Measurements from ENCODE around the gene ZBTB44.

ZBTB44 gene

DNA sequence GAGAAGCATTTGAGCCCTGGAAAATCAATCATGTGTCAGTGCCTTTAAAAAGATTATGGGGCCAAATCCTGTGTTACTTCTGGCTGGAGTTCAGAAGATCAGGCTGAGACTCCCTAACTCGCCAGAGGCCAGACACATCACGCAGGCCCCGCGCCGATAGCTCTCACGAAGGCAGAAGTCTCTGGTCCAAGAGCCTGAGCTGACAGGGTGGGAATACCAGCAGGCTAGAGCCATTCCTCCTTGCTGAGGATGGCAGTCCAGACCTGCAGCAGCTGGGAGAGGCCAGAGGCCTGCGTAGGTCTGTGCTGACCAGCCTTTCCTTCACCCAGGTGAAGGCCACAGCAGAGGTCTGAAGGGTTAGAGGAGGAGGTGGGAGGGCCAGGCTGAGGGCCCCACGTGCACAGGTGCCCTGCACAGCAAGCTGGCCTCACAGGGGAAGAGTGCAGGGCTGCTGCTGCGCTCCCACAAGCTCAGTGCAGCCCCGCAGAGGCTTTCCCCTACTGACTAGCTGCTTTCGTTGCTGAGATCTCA lies 102.2 kb downstream of the ZBTB44 start:
- no peak overlapping the region for H4K5ac ChIP-seq (ENCODE audit: low read length)
- H3K4me1 ChIP-seq (ENCODE audit: control insufficient read depth, low read depth, low read length) = no peaks in the 10 kb centered on the region
- H3K4me2 ChIP-seq (ENCODE audit: low read length) = no peak overlapping the region
- H2BK120ac ChIP-seq (ENCODE audit: low read depth, low read length) = no peak overlapping the region
- no peak overlapping the region for H3K4me3 ChIP-seq (ENCODE audit: low read length)
- H2BK5ac ChIP-seq (ENCODE audit: low read length) = no peak overlapping the region
- DNase-seq = no peak
- H3K4ac ChIP-seq (ENCODE audit: low read depth, low read length) = no peak overlapping the region
- no CpG with 5 or more reads among the region's 11 CpGs for WGBS (ENCODE audit: extremely low coverage, insufficient coverage, low lambda C conversion rate)
- H2AK5ac ChIP-seq (ENCODE audit: low read length) = no peak overlapping the region
- no peak overlapping the region for H2BK15ac ChIP-seq (replicated peaks; ENCODE audit: low read depth)
- H3K56ac ChIP-seq (ENCODE audit: low read length) = no peak overlapping the region
- no peak overlapping the region for H3K27ac ChIP-seq (ENCODE audit: low read depth, low read length)
- H3K79me1 ChIP-seq (ENCODE audit: low read length) = no peaks in the 10 kb centered on the region
- no peak overlapping the region for H3K23ac ChIP-seq (ENCODE audit: low read length)
- no peaks in the 10 kb centered on the region for H3K36me3 ChIP-seq (ENCODE audit: control insufficient read depth, insufficient read depth, low read length)
- H3K79me2 ChIP-seq (ENCODE audit: control insufficient read depth, insufficient read depth, low read length) = no peaks in the 10 kb centered on the region
- H3K18ac ChIP-seq (ENCODE audit: low read length) = no peak overlapping the region
- H4K8ac ChIP-seq (ENCODE audit: low read depth, low read length) = no peak overlapping the region
- no peak overlapping the region for H3K9ac ChIP-seq (ENCODE audit: low read length)
- no peaks in the 10 kb centered on the region for H3K27me3 ChIP-seq (ENCODE audit: insufficient read depth, low read length, poor library complexity)

GRCh38 chr11:130211781-130212401 lies 102.8 kb downstream of the ZBTB44 start:
- H4K5ac ChIP-seq (ENCODE audit: low read length) = no peak overlapping the region
- no peaks in the 10 kb centered on the region for H3K79me2 ChIP-seq (ENCODE audit: control insufficient read depth, insufficient read depth, low read length)
- no peak overlapping the region for H3K18ac ChIP-seq (ENCODE audit: low read length)
- no peak overlapping the region for H4K8ac ChIP-seq (ENCODE audit: low read depth, low read length)
- no peak overlapping the region for H3K4me2 ChIP-seq (ENCODE audit: low read length)
- H2BK120ac ChIP-seq (ENCODE audit: low read depth, low read length) = no peak overlapping the region
- no peaks in the 10 kb centered on the region for H3K36me3 ChIP-seq (ENCODE audit: control insufficient read depth, insufficient read depth, low read length)
- H3K27ac ChIP-seq (ENCODE audit: low read depth, low read length) = no peak overlapping the region
- no peak for DNase-seq
- H3K4ac ChIP-seq (ENCODE audit: low read depth, low read length) = no peak overlapping the region
- H2BK5ac ChIP-seq (ENCODE audit: low read length) = no peak overlapping the region
- H3K27me3 ChIP-seq (ENCODE audit: insufficient read depth, low read length, poor library complexity) = no peaks in the 10 kb centered on the region
- no peak overlapping the region for H3K56ac ChIP-seq (ENCODE audit: low read length)
- H3K9ac ChIP-seq (ENCODE audit: low read length) = no peak overlapping the region
- no peak overlapping the region for H2AK5ac ChIP-seq (ENCODE audit: low read length)
- H2BK15ac ChIP-seq (replicated peaks; ENCODE audit: low read depth) = no peak overlapping the region
- no peaks in the 10 kb centered on the region for H3K79me1 ChIP-seq (ENCODE audit: low read length)
- H3K4me3 ChIP-seq (ENCODE audit: low read length) = no peak overlapping the region
- WGBS (ENCODE audit: extremely low coverage, insufficient coverage, low lambda C conversion rate) = no CpG with 5 or more reads among the region's 19 CpGs
- H3K4me1 ChIP-seq (ENCODE audit: control insufficient read depth, low read depth, low read length) = no peaks in the 10 kb centered on the region
- H3K23ac ChIP-seq (ENCODE audit: low read length) = no peak overlapping the region

DNA sequence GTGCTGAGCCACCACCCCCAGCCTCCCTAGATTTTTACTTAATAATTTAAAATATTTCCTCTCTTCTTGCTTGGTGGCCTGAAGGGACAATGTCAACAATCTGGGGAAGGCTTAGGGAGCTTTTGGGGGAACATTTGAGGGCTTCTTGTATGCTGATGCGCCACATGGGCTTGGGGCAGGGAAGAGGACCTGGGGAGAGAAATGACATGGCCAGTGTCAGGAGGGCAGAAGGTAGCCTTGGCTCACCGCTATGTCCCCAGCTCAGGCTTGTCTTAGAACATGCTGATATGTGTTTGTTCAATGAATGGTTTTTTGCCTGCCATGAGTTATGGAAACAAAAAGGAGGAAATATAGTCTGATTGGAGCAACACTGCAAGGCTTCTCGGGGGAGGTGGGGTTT lies 103.6 kb downstream of the ZBTB44 start:
- H3K27me3 ChIP-seq (ENCODE audit: insufficient read depth, low read length, poor library complexity) = no peaks in the 10 kb centered on the region
- no peaks in the 10 kb centered on the region for H3K79me2 ChIP-seq (ENCODE audit: control insufficient read depth, insufficient read depth, low read length)
- WGBS (ENCODE audit: extremely low coverage, insufficient coverage, low lambda C conversion rate) = no CpG with 5 or more reads among the region's 3 CpGs
- no peak overlapping the region for H3K18ac ChIP-seq (ENCODE audit: low read length)
- no peaks in the 10 kb centered on the region for H3K79me1 ChIP-seq (ENCODE audit: low read length)
- no peak overlapping the region for H4K5ac ChIP-seq (ENCODE audit: low read length)
- no peaks in the 10 kb centered on the region for H3K36me3 ChIP-seq (ENCODE audit: control insufficient read depth, insufficient read depth, low read length)
- H3K9ac ChIP-seq (ENCODE audit: low read length) = no peak overlapping the region
- no peak overlapping the region for H3K4me3 ChIP-seq (ENCODE audit: low read length)
- H3K27ac ChIP-seq (ENCODE audit: low read depth, low read length) = no peak overlapping the region
- H3K4ac ChIP-seq (ENCODE audit: low read depth, low read length) = no peak overlapping the region
- no peak overlapping the region for H4K8ac ChIP-seq (ENCODE audit: low read depth, low read length)
- H3K4me2 ChIP-seq (ENCODE audit: low read length) = no peak overlapping the region
- no peaks in the 10 kb centered on the region for H3K4me1 ChIP-seq (ENCODE audit: control insufficient read depth, low read depth, low read length)
- no peak overlapping the region for H2AK5ac ChIP-seq (ENCODE audit: low read length)
- no peak overlapping the region for H3K56ac ChIP-seq (ENCODE audit: low read length)
- no peak overlapping the region for H2BK5ac ChIP-seq (ENCODE audit: low read length)
- no peak for DNase-seq
- no peak overlapping the region for H3K23ac ChIP-seq (ENCODE audit: low read length)
- no peak overlapping the region for H2BK15ac ChIP-seq (replicated peaks; ENCODE audit: low read depth)
- H2BK120ac ChIP-seq (ENCODE audit: low read depth, low read length) = no peak overlapping the region

DNA sequence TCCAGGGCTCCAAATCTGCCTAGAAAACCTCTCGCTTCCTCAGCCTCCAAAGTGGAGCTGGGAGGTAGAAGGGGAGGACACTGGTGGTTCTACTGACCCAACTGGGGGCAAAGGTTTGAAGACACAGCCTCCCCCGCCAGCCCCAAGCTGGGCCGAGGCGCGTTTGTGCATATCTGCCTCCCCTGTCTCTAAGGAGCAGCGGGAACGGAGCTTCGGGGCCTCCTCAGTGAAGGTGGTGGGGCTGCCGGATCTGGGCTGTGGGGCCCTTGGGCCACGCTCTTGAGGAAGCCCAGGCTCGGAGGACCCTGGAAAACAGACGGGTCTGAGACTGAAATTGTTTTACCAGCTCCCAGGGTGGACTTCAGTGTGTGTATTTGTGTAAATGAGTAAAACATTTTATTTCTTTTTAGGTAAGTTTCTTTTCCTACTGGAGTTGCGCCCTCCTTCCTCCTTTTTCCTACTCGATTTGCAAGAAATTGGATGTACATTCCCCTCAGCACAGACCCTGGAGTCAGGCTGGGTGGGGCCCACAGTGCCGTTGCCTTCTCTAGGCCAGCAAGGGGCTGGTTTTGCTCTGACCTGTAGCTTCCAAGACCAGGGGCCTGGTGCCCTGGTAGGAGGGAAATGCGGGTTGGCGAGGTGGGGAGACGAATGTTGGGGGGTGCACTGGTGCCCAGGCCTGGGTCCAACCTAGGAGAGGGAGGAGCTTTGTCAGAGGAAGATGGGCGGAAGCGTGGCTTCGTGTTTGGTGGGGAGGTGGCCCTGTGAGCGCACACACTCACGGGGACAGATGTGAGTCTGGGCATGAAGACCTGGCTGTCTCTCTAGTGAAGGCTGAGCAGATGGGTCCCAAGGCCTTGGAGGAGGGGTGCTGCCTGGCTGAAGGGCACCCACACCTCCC lies 104.5 kb downstream of the ZBTB44 start:
- Histone ChIP-seq H3K27me3 (ENCODE audit: insufficient read depth, low read length, poor library complexity) (no peaks in the 10 kb centered on the region), H3K18ac (ENCODE audit: low read length) (no peak overlapping the region), H3K4ac (ENCODE audit: low read depth, low read length) (no peak overlapping the region), H3K56ac (ENCODE audit: low read length) (no peak overlapping the region), H3K79me1 (ENCODE audit: low read length) (no peaks in the 10 kb centered on the region), H4K8ac (ENCODE audit: low read depth, low read length) (no peak overlapping the region), H2BK15ac (replicated peaks; ENCODE audit: low read depth) (no peak overlapping the region), H3K79me2 (ENCODE audit: control insufficient read depth, insufficient read depth, low read length) (no peaks in the 10 kb centered on the region), H3K4me3 (ENCODE audit: low read length) (no peak overlapping the region), H3K23ac (ENCODE audit: low read length) (no peak overlapping the region), H3K36me3 (ENCODE audit: control insufficient read depth, insufficient read depth, low read length) (no peaks in the 10 kb centered on the region), H2BK120ac (ENCODE audit: low read depth, low read length) (no peak overlapping the region), H4K5ac (ENCODE audit: low read length) (no peak overlapping the region), H2AK5ac (ENCODE audit: low read length) (no peak overlapping the region), H3K4me2 (ENCODE audit: low read length) (no peak overlapping the region), H2BK5ac (ENCODE audit: low read length) (no peak overlapping the region), H3K9ac (ENCODE audit: low read length) (no peak overlapping the region), H3K27ac (ENCODE audit: low read depth, low read length) (no peak overlapping the region), H3K4me1 (ENCODE audit: control insufficient read depth, low read depth, low read length) (no peaks in the 10 kb centered on the region)
- no CpG with 5 or more reads among the region's 23 CpGs for WGBS (ENCODE audit: extremely low coverage, insufficient coverage, low lambda C conversion rate)
- no peak for DNase-seq

- Histone ChIP-seq H3K56ac (ENCODE audit: low read length) (no peak overlapping the region), H3K79me2 (ENCODE audit: control insufficient read depth, insufficient read depth, low read length) (no peaks in the 10 kb centered on the region), H4K5ac (ENCODE audit: low read length) (no peak overlapping the region), H2BK15ac (replicated peaks; ENCODE audit: low read depth) (no peak overlapping the region), H3K9ac (ENCODE audit: low read length) (no peak overlapping the region), H3K4ac (ENCODE audit: low read depth, low read length) (no peak overlapping the region), H3K23ac (ENCODE audit: low read length) (no peak overlapping the region), H2BK120ac (ENCODE audit: low read depth, low read length) (no peak overlapping the region), H3K4me1 (ENCODE audit: control insufficient read depth, low read depth, low read length) (no peaks in the 10 kb centered on the region), H3K4me3 (ENCODE audit: low read length) (no peak overlapping the region), H4K8ac (ENCODE audit: low read depth, low read length) (no peak overlapping the region), H3K4me2 (ENCODE audit: low read length) (no peak overlapping the region), H3K79me1 (ENCODE audit: low read length) (no peaks in the 10 kb centered on the region), H3K36me3 (ENCODE audit: control insufficient read depth, insufficient read depth, low read length) (no peaks in the 10 kb centered on the region), H2AK5ac (ENCODE audit: low read length) (no peak overlapping the region), H3K27ac (ENCODE audit: low read depth, low read length) (no peak overlapping the region), H3K18ac (ENCODE audit: low read length) (no peak overlapping the region), H3K27me3 (ENCODE audit: insufficient read depth, low read length, poor library complexity) (no peaks in the 10 kb centered on the region), H2BK5ac (ENCODE audit: low read length) (no peak overlapping the region)
- DNase-seq = no peak
- WGBS (ENCODE audit: extremely low coverage, insufficient coverage, low lambda C conversion rate) = no CpG with 5 or more reads among the region's 53 CpGs
Observed at GRCh38 chr11:130209128-130209932, 105.4 kb downstream of the ZBTB44 start.
